ENCODE data around the gene SCO2.

SCO2 gene

GRCh38 chr22:50526108-50526833, 873 bp upstream of the SCO2 start (continued):
- TF ChIP-seq ZNF530 (tag by site-specific recombination; IDR thresholded peaks at IDR 0.05; ENCODE audit: low read depth) (no peak), GFI1B (tag by site-specific recombination; IDR thresholded peaks at IDR 0.05) (no peak), ZNF692 (tag by site-specific recombination; IDR thresholded peaks at IDR 0.05) (peak; percentile 20; the same call in 1 of the 2 replicates), ZNF518A (tag by site-specific recombination; conservative IDR thresholded peaks at IDR 0.05; ENCODE audit: low read depth) (no peak), ZNF48 (tag by site-specific recombination; IDR thresholded peaks at IDR 0.05) (no peak), EGR2 (tag by site-specific recombination; IDR thresholded peaks at IDR 0.05; ENCODE audit: low read depth) (peak; percentile 35), KLF7 (tag by site-specific recombination; IDR thresholded peaks at IDR 0.05; ENCODE audit: borderline replicate concordance) (peak; percentile 17; the same call in 1 of the 2 replicates), ZNF561 (tag by site-specific recombination; IDR thresholded peaks at IDR 0.05; ENCODE audit: borderline replicate concordance) (peak; percentile 59), ZIC2 (tag by site-specific recombination; IDR thresholded peaks at IDR 0.05) (peak; percentile 86), OSR2 (tag by site-specific recombination; IDR thresholded peaks at IDR 0.05) (peak; percentile 21; the same call in 1 of the 2 replicates), ZNF548 (tag by site-specific recombination; IDR thresholded peaks at IDR 0.05) (no peak), REPIN1 (tag by site-specific recombination; IDR thresholded peaks at IDR 0.05; ENCODE audit: low read depth) (no peak), ZSCAN16 (tag by site-specific recombination; IDR thresholded peaks at IDR 0.05) (no peak), ZNF248 (tag by site-specific recombination; IDR thresholded peaks at IDR 0.05) (no peak), ZBTB11 (tag by site-specific recombination; conservative IDR thresholded peaks at IDR 0.05; ENCODE audit: low read depth) (peak; percentile 68; the same call in 1 of the 2 replicates), ZFHX2 (tag by site-specific recombination; conservative IDR thresholded peaks at IDR 0.05) (peak; percentile 51; the same call in 1 of the 2 replicates), KLF16 (tag by site-specific recombination; IDR thresholded peaks at IDR 0.05) (peak; percentile 56; the same call in 1 of the 2 replicates), GLI4 (tag by site-specific recombination; IDR thresholded peaks at IDR 0.05) (no peak), ZNF629 (tag by site-specific recombination; IDR thresholded peaks at IDR 0.05) (0 out of 2 replicates have a peak, but pooled peaks have one; percentile 7), BCL11B (tag by site-specific recombination; IDR thresholded peaks at IDR 0.05; ENCODE audit: low read depth) (peak; percentile 55; the same call in 1 of the 2 replicates), ZNF610 (tag by site-specific recombination; IDR thresholded peaks at IDR 0.05; ENCODE audit: borderline replicate concordance) (peak; percentile 46; the same call in 1 of the 2 replicates), KLF10 (tag by site-specific recombination; IDR thresholded peaks at IDR 0.05) (0 out of 2 replicates have a peak, but pooled peaks have one; percentile 26)
